WTC11 (cell line): ENCODE measurements around the gene TMEM127. TPM values are rescaled to one million over a fixed set of nuclear protein-coding genes. Genes with fewer than 3 reads are reported as not detected.
A peak's percentile ranks its signal among the peaks of the same experiment; 100 is the strongest.

ENCODE experiments used
- ATAC-seq: fragments of 200-7000 bp; cut with Tn5 transposase; 2 replicates; pipeline ENCODE4 v1.10.0; 2021; ENCODE audit warnings: mild to moderate bottlenecking, moderate library complexity
- CTCF ChIA-PET: fragments of 300-600 bp; sonication (Branson Sonifier 250); formaldehyde crosslinking; loops from one replicate; lab custom pipeline; 2021; ENCODE audit warnings: antibody characterized with exemption; lab: Charles Lee
- POLR2A ChIA-PET: fragments of 350-600 bp; sonication (Branson Sonifier 250); formaldehyde crosslinking; loops from one replicate; lab custom pipeline; 2021; ENCODE audit warnings: antibody characterized with exemption; lab: Charles Lee
- DNase-seq: peaks from one replicate; pipeline ENCODE4 v3.0.0; 2021; ENCODE audit warnings: low spot score
- H3K27ac Mint-ChIP-seq: 2 replicates; pipeline ENCODE4 v1.8.0; 2021; ENCODE audit warnings: mixed read lengths
- H3K27me3 Mint-ChIP-seq: 2 replicates; pipeline ENCODE4 v1.8.0; 2021; ENCODE audit warnings: low read depth, mild to moderate bottlenecking, moderate library complexity, mixed read lengths
- H3K36me3 Mint-ChIP-seq: 2 replicates; pipeline ENCODE4 v1.8.0; 2021; ENCODE audit warnings: mixed read lengths
- H3K4me1 Mint-ChIP-seq: 2 replicates; pipeline ENCODE4 v1.8.0; 2022; ENCODE audit warnings: mixed read lengths
- H3K4me3 Mint-ChIP-seq: 2 replicates; pipeline ENCODE4 v1.8.0; 2021; ENCODE audit warnings: mild to moderate bottlenecking, moderate library complexity, mixed read lengths
- H3K9me3 Mint-ChIP-seq: 2 replicates; pipeline ENCODE4 v1.8.0; 2021; ENCODE audit warnings: mixed read lengths
- AFF4 ChIP-seq: sonication (generic); formaldehyde crosslinking; IDR thresholded peaks from 2 replicates; pipeline ENCODE4 v1.8.1; 2023; ENCODE audit warnings: mild to moderate bottlenecking, missing genetic modification reagents, borderline replicate concordance
- AR ChIP-seq: fragments of 250-450 bp; sonication (Bioruptor Pico); IDR thresholded peaks from 2 replicates; pipeline ENCODE4 v1.9.0; 2021; ENCODE audit warnings: mild to moderate bottlenecking
- ATF6 ChIP-seq: sonication (generic); formaldehyde crosslinking; IDR thresholded peaks from 2 replicates; pipeline ENCODE4 v1.8.1; 2023; ENCODE audit warnings: mild to moderate bottlenecking, missing genetic modification reagents
- CREB1 ChIP-seq: sonication (generic); formaldehyde crosslinking; IDR thresholded peaks from 2 replicates; pipeline ENCODE4 v1.8.0; 2023; ENCODE audit warnings: mild to moderate bottlenecking, missing genetic modification reagents
- ELF4 ChIP-seq: sonication (generic); formaldehyde crosslinking; IDR thresholded peaks from 2 replicates; pipeline ENCODE4 v1.8.1; 2022; ENCODE audit warnings: low read depth, mild to moderate bottlenecking, moderate library complexity, missing genetic modification reagents
- ETV6 ChIP-seq: sonication (generic); formaldehyde crosslinking; IDR thresholded peaks from 2 replicates; pipeline ENCODE4 v1.8.1; 2022; ENCODE audit warnings: mild to moderate bottlenecking, missing genetic modification reagents
- FOXP1 ChIP-seq: sonication (generic); formaldehyde crosslinking; IDR thresholded peaks from 2 replicates; pipeline ENCODE4 v1.8.0; 2022; ENCODE audit warnings: missing genetic modification reagents, mild to moderate bottlenecking, moderate library complexity, borderline replicate concordance
- IRF2 ChIP-seq: sonication (generic); formaldehyde crosslinking; IDR thresholded peaks from 2 replicates; pipeline ENCODE4 v1.8.0; 2022; ENCODE audit warnings: low read depth, missing genetic modification reagents, borderline replicate concordance
- MXD4 ChIP-seq: fragments of 250-450 bp; sonication (Bioruptor Pico); IDR thresholded peaks from 2 replicates; pipeline ENCODE4 v1.8.0; 2021; ENCODE audit warnings: mild to moderate bottlenecking, moderate library complexity, borderline replicate concordance
- OVOL2 ChIP-seq: fragments of 250-450 bp; sonication (Bioruptor Pico); IDR thresholded peaks from 2 replicates; pipeline ENCODE4 v1.9.0; 2021; ENCODE audit warnings: mild to moderate bottlenecking, borderline replicate concordance
- TEAD1 ChIP-seq: sonication (generic); formaldehyde crosslinking; IDR thresholded peaks from 2 replicates; pipeline ENCODE4 v1.8.0; 2022; ENCODE audit warnings: mild to moderate bottlenecking, missing genetic modification reagents
- ZNF281 ChIP-seq: sonication (generic); formaldehyde crosslinking; IDR thresholded peaks from 2 replicates; pipeline ENCODE4 v1.8.0; 2023; ENCODE audit warnings: mild to moderate bottlenecking, missing genetic modification reagents
- total RNA-seq: library from RNA; stranded (reverse); gene quantifications from 3 replicates; pipeline ENCODE4 v1.2.3, GENCODE V29; 2021
- TF ChIP-seq, protein P1 (sequence below): sonication (generic); formaldehyde crosslinking; IDR thresholded peaks from 2 replicates; pipeline ENCODE4 v1.8.1; 2023; ENCODE audit warnings: mild to moderate bottlenecking, missing genetic modification reagents, moderate library complexity

The TMEM127 gene
- total RNA-seq, 1 experiment from 2014 or later, result 22.9 TPM

DNA sequence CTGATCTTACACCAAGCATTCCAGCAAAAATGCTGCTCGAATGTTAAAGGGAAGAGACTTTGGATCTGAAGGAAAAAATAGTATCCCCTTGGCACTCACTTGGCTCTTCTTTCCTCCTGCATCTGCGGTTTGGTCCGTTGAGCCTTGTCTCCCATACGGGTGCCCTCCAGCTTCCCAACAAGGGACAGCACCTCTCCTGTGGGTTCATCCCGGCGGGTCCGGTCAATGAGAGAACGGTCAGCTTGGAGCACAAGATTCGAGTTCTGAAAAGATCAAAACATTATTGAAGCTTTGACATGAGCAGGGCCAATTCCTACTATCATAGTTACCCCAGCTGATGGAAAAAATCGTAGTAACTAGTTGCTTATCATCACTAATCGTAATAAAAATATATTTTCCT lies 38.8 kb upstream of the TMEM127 start:
- TF ChIP-seq OVOL2 (CRISPR knock-in tag) (no peak), IRF2 (no peak), ETV6 (CRISPR knock-in tag) (no peak), MXD4 (CRISPR knock-in tag) (no peak), FOXP1 (CRISPR knock-in tag) (no peak), AR (CRISPR knock-in tag) (no peak), ATF6 (CRISPR knock-in tag) (no peak), AFF4 (CRISPR knock-in tag) (no peak), ELF4 (CRISPR knock-in tag) (no peak), CREB1 (no peak), ZNF281 (CRISPR knock-in tag) (no peak), TEAD1 (CRISPR knock-in tag) (no peak)
- TF ChIP-seq, protein P1, sequence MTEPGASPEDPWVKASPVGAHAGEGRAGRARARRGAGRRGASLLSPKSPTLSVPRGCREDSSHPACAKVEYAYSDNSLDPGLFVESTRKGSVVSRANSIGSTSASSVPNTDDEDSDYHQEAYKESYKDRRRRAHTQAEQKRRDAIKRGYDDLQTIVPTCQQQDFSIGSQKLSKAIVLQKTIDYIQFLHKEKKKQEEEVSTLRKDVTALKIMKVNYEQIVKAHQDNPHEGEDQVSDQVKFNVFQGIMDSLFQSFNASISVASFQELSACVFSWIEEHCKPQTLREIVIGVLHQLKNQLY, result no peak
- ATAC-seq, result no peak
- CTCF ChIA-PET, result interaction anchor here (0.6 to 1.7 kb wide), 4 partner anchors 17 to 41 kb away, joined by 3 to 7 read pairs (median 6); partner anchors contain the start of gene CIAO1
- POLR2A ChIA-PET, result interaction anchor here (0.6 to 1.0 kb wide), 3 partner anchors 17 to 31 kb away, joined by 3 to 8 read pairs (median 7); partner anchors contain the start of gene NCAPH
- Mint-ChIP-seq H3K4me1 (peaks cover 24% of the 10 kb centered on the region), H3K4me3 (peak overlapping the region; percentile 100), H3K27me3 (no peaks in the 10 kb centered on the region; the same call in 1 of the 2 replicates), H3K36me3 (peaks cover 47% of the 10 kb centered on the region), H3K9me3 (no peaks in the 10 kb centered on the region), H3K27ac (peak overlapping the region; percentile 99)
- DNase-seq, result no peak
